Right cardiac atrium (tissue), 5 donors: ENCODE data around the gene WDR88. TPM values are rescaled to one million over a fixed set of nuclear protein-coding genes. Genes with fewer than 3 reads are reported as not detected.
"Not testable (repeated sequence)": the region's sequence is repeated elsewhere in the genome, so short reads cannot be mapped to it uniquely, and the experiment has no call there.

Experiments
- ATAC-seq, 2 donors: fragments of 200-7000 bp; cut with Tn5 transposase; one replicate each; pipeline versions ENCODE4 v1.8.0 to v1.9.1; 2020; ENCODE audit warnings: moderate library complexity in 2 of 2, mild to moderate bottlenecking in 1 of 2
- DNase-seq, 3 donors: peaks; one replicate each; pipeline ENCODE4 v3.0.0-alpha.2; 2020
- H3K27ac ChIP-seq: one replicate; pipeline ENCODE4 v1.5.1; 2013; ENCODE audit warnings: mild to moderate bottlenecking, low read length, control low read depth, moderate library complexity
- H3K27me3 ChIP-seq: one replicate; pipeline ENCODE4 v1.6.1; 2013; ENCODE audit not compliant: control insufficient read depth, insufficient read depth
- H3K4me1 ChIP-seq: one replicate; pipeline ENCODE4 v1.6.1; 2013; ENCODE audit warnings: low read length; ENCODE audit not compliant: control insufficient read depth, insufficient read depth
- H3K4me3 ChIP-seq: one replicate; pipeline ENCODE4 v1.5.1; 2013; ENCODE audit warnings: low read length, control low read depth
- H3K9me3 ChIP-seq: one replicate; pipeline ENCODE4 v1.6.1; 2013; ENCODE audit warnings: low read length; ENCODE audit not compliant: control insufficient read depth
- WGBS: extraction: QIAGEN DNeasy Blood & Tissue Kit; methylation state at CpG from one replicate; pipeline ENCODE4 v1.1.7; 2013; 5-methylcytosine and 5-hydroxymethylcytosine counted together
- intact Hi-C, 4 donors: fragments of 100-400 bp; cut with DNase I; formaldehyde crosslinking; loops; one replicate each; pipeline versions ENCODE4 v1.11.0 to v1.14.0; 2022 to 2023
- polyA plus RNA-seq: library from polyadenylated mRNA; stranded (reverse); fragments of 200-250 nt; gene quantifications from one replicate; pipeline ENCODE4 v1.2.3, GENCODE V29; 2013
- total RNA-seq, 4 donors: library from RNA; stranded (reverse); fragmentation: NEBNext Ultra II Directional; extraction: Animal tissue kit (Norgen Biotek cat#: 25700); gene quantifications; one replicate each; pipeline ENCODE4 v1.2.1, GENCODE V29; 2021
- donor health status: healthy with polysubstance abuse.
- donor health status: DM: no; HTN: yes; CAD: no.
- donor health status: DM: no; HTN: no; CAD: no.
- donor health status: DM: no; HTN: yes; CAD: no; lungs with severe emphysema.
- donor health status: DM: yes; HTN: yes; CAD: no.

The WDR88 gene
- total and polyA plus RNA-seq, 5 donors, result not detected

- 96% methylated on average over 8 of the region's 8 CpGs for WGBS
- not testable (repeated sequence) for H3K9me3 ChIP-seq, H3K4me1 ChIP-seq, DNase-seq, H3K27ac ChIP-seq, ATAC-seq, H3K27me3 ChIP-seq, H3K4me3 ChIP-seq
- intact Hi-C loops, result loop anchor here in 2 of 4 donors (5.0 to 10.0 kb wide), 3 partner anchors 56 to 152 kb away; partner anchors contain the start of genes CEP89 (in 1 of the 2) and FAAP24 (in 1 of the 2)
Measured at GRCh38 chr19:33126712-33127111, 5.2 kb upstream of the WDR88 start.

DNA sequence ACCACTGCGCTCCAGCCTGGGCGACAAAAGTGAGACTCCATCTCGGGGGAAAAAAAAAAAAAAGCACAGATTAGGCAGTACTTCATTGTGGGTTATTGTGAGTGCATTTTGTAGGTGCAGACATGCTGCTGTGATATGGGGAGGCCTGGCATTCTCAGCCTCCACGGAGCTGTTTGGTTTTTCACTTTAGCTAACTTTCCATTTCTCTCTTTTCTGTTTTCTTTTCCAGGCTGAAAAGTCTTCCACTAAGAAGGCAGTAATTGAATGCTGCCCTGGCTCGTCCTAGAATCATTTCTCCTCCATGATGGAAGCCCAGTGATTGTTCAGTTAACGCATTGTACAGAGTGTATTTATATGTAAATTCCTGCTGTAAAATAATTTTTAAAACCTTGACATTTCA, 2.0 kb upstream of the WDR88 start:
- H3K27ac ChIP-seq, result no peak overlapping the region
- intact Hi-C loops, result loop anchor here in 2 of 4 donors (5.0 to 10.0 kb wide), 3 partner anchors 52 to 155 kb away; partner anchors contain the start of genes CEP89 (in 1 of the 2) and FAAP24 (in 1 of the 2)

GRCh38 chr19:33130433-33130832, 1.5 kb upstream of the WDR88 start:
- WGBS, result 91% methylated on average over 6 of the region's 6 CpGs
- Histone ChIP-seq H3K27me3 (no peaks in the 10 kb centered on the region), H3K4me3 (no peak overlapping the region), H3K4me1 (no peaks in the 10 kb centered on the region), H3K9me3 (no peaks in the 10 kb centered on the region), H3K27ac (no peak overlapping the region)
- intact Hi-C loops, result no loop called here
- no peak for ATAC-seq
- DNase-seq, result no peak

More for the DNA sequence above, 2.0 kb upstream of the WDR88 start:
- ATAC-seq (no peak), DNase-seq (no peak)
- no peak overlapping the region for H3K4me3 ChIP-seq
- H3K4me1 ChIP-seq, result no peaks in the 10 kb centered on the region
- H3K27me3 ChIP-seq, result no peaks in the 10 kb centered on the region
- WGBS, result 88% methylated on average over 6 of the region's 6 CpGs
- no peaks in the 10 kb centered on the region for H3K9me3 ChIP-seq

GRCh38 chr19:33132425-33132824, 511 bp downstream of the WDR88 start:
- WGBS, result 80% methylated on average over 15 of the region's 15 CpGs
- DNase-seq (peak in 2 of 3 donors; percentile 43 to 53), ATAC-seq (peak in 1 of 2 donors; percentile 47)
- H3K9me3 ChIP-seq, result no peaks in the 10 kb centered on the region
- H3K27ac ChIP-seq, result no peak overlapping the region
- no peak overlapping the region for H3K4me3 ChIP-seq
- intact Hi-C loops, result no loop called here
- no peaks in the 10 kb centered on the region for H3K27me3 ChIP-seq
- H3K4me1 ChIP-seq, result no peaks in the 10 kb centered on the region

- Histone ChIP-seq H3K27me3 (no peaks in the 10 kb centered on the region), H3K4me3 (no peak overlapping the region), H3K27ac (no peak overlapping the region), H3K4me1 (no peaks in the 10 kb centered on the region), H3K9me3 (no peaks in the 10 kb centered on the region)
- WGBS, result 47% methylated on average over 13 of the region's 13 CpGs
- intact Hi-C loops, result no loop called here
- ATAC-seq, result no peak
- no peak for DNase-seq
Measured at GRCh38 chr19:33133438-33134031, 1.6 kb downstream of the WDR88 start.

- ATAC-seq (no peak), DNase-seq (peak in 1 of 3 donors; percentile 49)
- no peak overlapping the region for H3K4me3 ChIP-seq
- no peaks in the 10 kb centered on the region for H3K27me3 ChIP-seq
- intact Hi-C loops, result no loop called here
- no peak overlapping the region for H3K27ac ChIP-seq
- no peaks in the 10 kb centered on the region for H3K9me3 ChIP-seq
- H3K4me1 ChIP-seq, result no peaks in the 10 kb centered on the region
- 16% methylated on average over 38 of the region's 38 CpGs for WGBS
Measured at GRCh38 chr19:33134571-33135041, 2.7 kb downstream of the WDR88 start.

GRCh38 chr19:33139165-33139564, 7.3 kb downstream of the WDR88 start:
- Histone ChIP-seq H3K4me3 (no peak overlapping the region), H3K27ac (no peak overlapping the region), H3K27me3 (no peaks in the 10 kb centered on the region), H3K4me1 (no peaks in the 10 kb centered on the region), H3K9me3 (no peaks in the 10 kb centered on the region)
- ATAC-seq (no peak), DNase-seq (no peak)
- WGBS, result 61% methylated on average over 4 of the region's 4 CpGs
- intact Hi-C loops, result no loop called here

GRCh38 chr19:33143897-33144405, 12.0 kb downstream of the WDR88 start:
- peak; percentile 92 to 96 for ATAC-seq
- intact Hi-C loops, result loop anchor here in 2 of 4 donors (5.0 kb wide), 1 partner anchor 38 kb away; no protein-coding TSS in a partner anchor

DNA sequence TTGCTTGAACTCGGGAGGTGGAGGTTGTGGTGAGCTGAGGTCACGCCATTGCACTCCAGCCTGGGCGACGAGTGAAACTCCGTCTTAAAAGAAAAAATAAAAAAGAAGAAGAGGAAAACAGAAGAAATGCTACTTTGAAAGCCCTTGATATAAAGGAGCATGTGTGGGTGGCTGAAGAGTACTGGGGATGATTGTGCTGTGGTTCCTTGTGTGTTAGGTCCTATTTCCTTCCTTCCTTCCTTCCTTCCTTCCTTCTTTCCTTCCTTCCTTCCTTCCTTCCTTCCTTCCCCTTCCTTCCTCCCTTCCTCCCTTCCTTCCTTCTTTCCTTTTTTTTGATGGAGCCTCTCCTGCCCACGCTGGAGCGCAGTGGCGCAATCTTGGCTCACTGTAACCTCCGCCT, 14.3 kb downstream of the WDR88 start:
- 88% methylated on average over 9 of the region's 9 CpGs for WGBS
- Histone ChIP-seq H3K27me3 (no peaks in the 10 kb centered on the region), H3K27ac (no peak overlapping the region), H3K4me1 (no peaks in the 10 kb centered on the region), H3K9me3 (no peaks in the 10 kb centered on the region), H3K4me3 (no peak overlapping the region)
- no peak for ATAC-seq
- DNase-seq, result no peak
- intact Hi-C loops, result no loop called here

More at GRCh38 chr19:33143897-33144405, 12.0 kb downstream of the WDR88 start:
- Histone ChIP-seq H3K4me3 (no peak overlapping the region), H3K9me3 (no peaks in the 10 kb centered on the region), H3K27ac (no peak overlapping the region), H3K4me1 (no peaks in the 10 kb centered on the region), H3K27me3 (no peaks in the 10 kb centered on the region)
- peak; percentile 61 to 86 (median 82) for DNase-seq
- WGBS, result 26% methylated on average over 23 of the region's 23 CpGs

GRCh38 chr19:33147538-33147937, 15.6 kb downstream of the WDR88 start:
- H3K4me3 ChIP-seq, result no peak overlapping the region
- DNase-seq (no peak), ATAC-seq (no peak)
- H3K27ac ChIP-seq, result no peak overlapping the region
- intact Hi-C loops, result no loop called here
- no peaks in the 10 kb centered on the region for H3K4me1 ChIP-seq
- H3K9me3 ChIP-seq, result no peaks in the 10 kb centered on the region
- H3K27me3 ChIP-seq, result no peaks in the 10 kb centered on the region
- 83% methylated on average over 6 of the region's 6 CpGs for WGBS

GRCh38 chr19:33150852-33151518, 19.1 kb downstream of the WDR88 start:
- DNase-seq (no peak), ATAC-seq (no peak)
- no peaks in the 10 kb centered on the region for H3K27me3 ChIP-seq
- H3K9me3 ChIP-seq, result no peaks in the 10 kb centered on the region
- H3K4me1 ChIP-seq, result no peaks in the 10 kb centered on the region
- H3K27ac ChIP-seq, result no peak overlapping the region
- H3K4me3 ChIP-seq, result no peak overlapping the region
- WGBS, result 74% methylated on average over 14 of the region's 14 CpGs
- intact Hi-C loops, result no loop called here
